HG03342 (cell line): ENCODE results near the gene NGLY1.

ENCODE experiments used
- ATAC-seq: cut with Tn5 transposase; IDR thresholded peaks from one replicate; pipeline ENCODE4 v1.9.1; 2021; ENCODE audit warnings: mild to moderate bottlenecking, moderate library complexity; ENCODE audit not compliant: unreplicated experiment

The NGLY1 gene

DNA sequence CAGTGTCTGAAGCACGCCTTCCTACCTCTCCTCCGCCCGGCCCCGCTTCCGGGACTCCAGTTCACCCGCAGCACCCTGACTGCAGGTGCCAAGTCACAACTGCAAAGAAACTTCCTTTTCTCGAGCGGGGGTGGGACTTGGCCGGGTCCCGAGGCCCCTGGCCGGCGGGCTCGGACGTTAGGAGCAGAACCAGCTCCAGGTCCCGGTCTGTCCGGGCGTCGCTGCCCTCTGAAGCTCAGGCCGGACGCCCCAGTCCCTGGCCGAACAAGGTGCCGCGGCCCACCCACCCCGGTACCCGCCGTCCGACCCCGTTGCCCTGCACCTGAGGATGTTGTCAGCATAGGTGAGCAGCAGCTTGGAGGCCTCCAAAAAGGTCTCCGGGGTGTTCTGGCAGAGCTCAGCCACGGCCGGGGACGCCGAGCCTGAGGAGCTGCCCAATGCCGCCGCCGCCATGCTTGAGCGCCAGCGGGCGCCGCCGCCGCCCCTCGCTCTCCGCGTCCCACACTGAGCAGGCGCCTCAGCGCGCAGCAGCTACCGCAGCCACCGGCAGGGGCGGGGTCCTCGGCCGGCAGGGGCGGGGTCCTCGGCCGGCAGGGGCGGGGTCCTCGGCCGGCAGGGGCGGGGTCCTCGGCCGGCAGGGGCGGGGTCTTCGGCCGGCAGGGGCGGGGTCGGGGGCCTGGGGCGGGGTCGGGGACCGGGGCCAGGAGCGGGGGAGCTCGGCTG, at the start of gene NGLY1:
TSS of gene NGLY1 (minus strand) at position 506 of the 723 bp plus-strand sequence. CDS start at position 453, 53 bp downstream.
- peak; percentile 75 for ATAC-seq

DNA sequence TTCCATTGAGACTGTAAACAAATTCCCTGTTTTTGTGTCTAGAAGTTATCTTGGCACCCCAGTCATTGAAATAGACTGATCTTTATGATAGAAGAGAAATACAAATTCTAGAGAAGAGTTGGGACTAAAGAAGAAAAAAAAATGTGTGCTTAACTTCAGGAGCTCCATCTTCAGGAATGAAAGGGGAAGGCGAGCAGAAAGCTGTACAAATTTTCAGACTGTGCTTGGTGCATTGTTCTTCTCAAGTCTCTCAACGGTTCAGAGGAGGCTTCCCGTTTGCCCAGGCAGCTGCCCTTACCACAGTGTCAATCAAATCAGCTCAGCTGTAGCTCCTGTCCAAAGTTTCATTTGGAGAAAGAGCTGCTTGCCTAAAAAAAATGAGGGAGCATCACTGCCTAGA, 48.3 kb upstream of the NGLY1 start:
- ATAC-seq, result no peak

DNA sequence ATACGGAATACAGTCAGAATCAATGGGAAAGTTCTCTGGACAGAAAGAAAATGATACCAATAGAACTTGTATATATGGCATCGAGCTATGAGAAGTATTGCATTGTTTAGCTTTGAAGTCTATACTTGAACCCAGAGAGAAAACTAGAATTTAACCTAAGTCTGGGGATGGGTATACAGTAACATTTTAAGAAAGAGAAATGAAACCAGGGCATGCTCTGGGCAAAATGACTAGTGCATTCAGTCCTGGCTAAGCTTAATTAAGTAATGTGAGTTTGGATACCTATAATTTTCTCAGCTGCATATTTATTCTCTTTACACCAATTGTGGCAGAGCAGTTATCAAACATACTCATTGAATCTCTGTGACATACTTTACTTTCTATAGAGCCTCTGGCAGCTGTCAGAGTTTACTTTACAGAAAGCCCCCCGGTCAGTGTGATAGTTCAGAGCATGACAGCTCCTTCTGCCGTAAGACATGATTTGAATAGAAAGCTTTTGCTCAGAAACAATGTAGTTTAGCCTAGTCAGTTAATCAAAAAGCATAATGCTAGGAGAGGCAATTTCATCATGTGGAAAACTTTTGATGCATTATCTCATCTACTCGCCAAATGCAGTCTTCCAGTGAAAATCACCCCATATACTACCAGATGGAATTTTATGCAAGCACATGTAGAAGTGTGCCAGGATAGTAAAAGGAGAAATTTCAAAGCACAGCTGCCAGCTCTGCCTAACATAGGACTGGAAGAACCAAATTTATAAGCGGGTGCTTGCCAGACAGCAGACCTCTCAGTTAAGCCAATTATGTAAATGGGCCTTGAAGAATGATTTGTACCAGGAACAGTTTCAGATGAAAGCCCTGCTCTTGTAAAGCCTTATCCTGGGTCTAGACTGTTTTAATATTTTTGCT, 47.4 kb upstream of the NGLY1 start:
- ATAC-seq, result no peak

DNA sequence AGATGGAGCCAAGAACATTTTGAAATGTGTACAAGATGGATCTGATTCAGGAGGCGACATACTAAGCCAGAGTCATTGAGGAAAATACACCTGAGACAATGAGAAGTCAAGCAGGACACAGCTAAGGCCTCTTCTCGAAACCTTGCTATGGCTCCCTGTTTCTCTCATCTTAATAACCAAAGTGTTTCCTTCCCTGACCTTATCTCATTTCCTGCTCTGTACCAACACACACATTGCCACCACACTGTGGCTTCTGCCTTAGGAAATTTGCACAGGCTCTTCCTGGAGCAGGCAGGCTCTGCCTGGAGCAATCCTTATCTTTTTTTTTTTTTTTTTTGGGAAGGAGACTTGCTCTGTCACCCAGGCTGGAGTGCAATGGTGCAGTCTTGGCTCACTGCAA, 43.3 kb upstream of the NGLY1 start:
- ATAC-seq, result no peak

GRCh38 chr3:25823314-25823713, 40.1 kb upstream of the NGLY1 start:
- ATAC-seq, result no peak

GRCh38 chr3:25821746-25822573, 38.7 kb upstream of the NGLY1 start:
- no peak for ATAC-seq

- no peak for ATAC-seq
Observed at GRCh38 chr3:25820816-25821486, 37.7 kb upstream of the NGLY1 start.

- no peak for ATAC-seq
Observed at GRCh38 chr3:25820366-25820765, 37.1 kb upstream of the NGLY1 start.

DNA sequence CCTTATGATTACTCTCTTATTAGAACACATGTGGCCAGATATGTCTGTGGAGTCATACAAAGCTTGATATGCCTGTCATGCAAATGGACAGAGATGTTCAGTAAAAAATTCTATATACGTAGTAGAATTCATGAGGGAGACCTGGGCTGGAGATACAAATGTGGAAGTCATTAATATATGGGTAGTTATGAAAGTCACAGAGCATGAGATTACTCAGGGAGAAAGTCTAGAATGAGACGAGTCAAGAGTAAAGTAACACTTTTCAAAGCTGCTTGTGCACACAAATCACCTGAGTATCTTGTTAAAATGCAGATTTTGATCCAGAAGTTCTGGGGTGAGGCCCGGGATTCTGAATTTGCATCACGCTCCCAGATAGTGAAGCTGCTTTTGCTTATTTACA, 35.1 kb upstream of the NGLY1 start:
- ATAC-seq, result no peak

GRCh38 chr3:25817638-25818037, 34.4 kb upstream of the NGLY1 start:
- no peak for ATAC-seq

GRCh38 chr3:25817107-25817506, 33.9 kb upstream of the NGLY1 start:
- no peak for ATAC-seq

DNA sequence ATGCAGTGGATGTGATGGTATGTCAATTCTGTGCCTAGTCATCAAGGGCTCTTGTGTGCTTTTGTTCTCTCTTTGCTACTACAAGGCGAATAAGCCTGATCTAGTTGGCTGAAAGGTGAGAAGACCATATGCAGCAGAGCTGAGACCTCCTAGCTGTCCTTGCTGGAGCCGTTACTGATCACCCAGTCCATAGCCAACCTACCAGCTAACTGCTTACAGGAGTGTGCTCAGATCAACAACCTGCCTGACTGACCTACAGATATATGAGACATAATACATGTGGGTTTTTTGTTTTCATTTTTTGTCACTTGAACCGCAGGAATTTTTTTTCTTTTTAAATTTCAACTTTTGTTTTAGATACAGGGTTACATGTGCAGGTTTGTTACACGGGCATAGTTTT, 29.4 kb upstream of the NGLY1 start:
- no peak for ATAC-seq

- ATAC-seq, result no peak
Observed at GRCh38 chr3:25804676-25805075, 21.4 kb upstream of the NGLY1 start.

DNA sequence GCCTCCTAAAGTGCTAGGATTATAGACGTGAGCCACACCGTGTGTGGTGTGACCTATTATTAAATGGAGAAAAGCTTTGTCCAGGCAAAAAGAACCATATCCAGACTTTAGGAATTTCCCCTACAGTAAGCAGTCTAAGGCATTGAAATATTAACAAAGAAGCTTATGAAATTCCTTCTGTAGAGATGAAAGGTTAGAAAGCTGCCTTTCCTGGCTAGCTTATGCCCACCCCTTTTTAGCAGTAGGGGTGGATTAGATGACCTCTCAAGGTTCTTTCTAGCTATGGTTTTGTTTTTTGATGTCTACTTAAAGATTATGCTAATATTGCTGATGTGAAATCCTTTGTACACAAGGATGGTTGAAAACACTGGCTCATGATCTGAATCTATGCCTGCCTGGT, 20.6 kb upstream of the NGLY1 start:
- no peak for ATAC-seq

GRCh38 chr3:25801786-25802185, 18.5 kb upstream of the NGLY1 start:
- no peak for ATAC-seq

- ATAC-seq, result peak; percentile 94
Observed at GRCh38 chr3:25789596-25790556, 6.6 kb upstream of the NGLY1 start, which contains the start of gene OXSM. Gene OXSM, plus strand, starts transcription at chr3:25790090. Its CDS starts 931 bp downstream, at chr3:25791021.

GRCh38 chr3:25789209-25789595, 6.0 kb upstream of the NGLY1 start:
- ATAC-seq, result no peak

GRCh38 chr3:25787689-25788088, 4.4 kb upstream of the NGLY1 start:
- no peak for ATAC-seq

- ATAC-seq, result no peak
Observed at GRCh38 chr3:25785826-25786225, 2.6 kb upstream of the NGLY1 start.
